Vagina (tissue), 2 donors: ENCODE results near the gene EVC.

ENCODE experiments used
- POLR2A ChIP-seq, 2 donors: fragments of 450-650 bp; IDR thresholded peaks; one replicate each; pipeline ENCODE4 v1.6.1; 2017; ENCODE audit warnings: antibody characterized with exemption in 2 of 2, mild to moderate bottlenecking in 2 of 2, moderate library complexity in 2 of 2
- POLR2AphosphoS5 ChIP-seq, 2 donors: sonication (generic); formaldehyde crosslinking; IDR thresholded peaks; one replicate each; pipeline ENCODE4 v1.9.0; 2017; ENCODE audit warnings: antibody characterized with exemption in 2 of 2, mild to moderate bottlenecking in 2 of 2, low read depth in 1 of 2; ENCODE audit not compliant: insufficient read depth in 1 of 2
- TF ChIP-seq, protein P1 (sequence below), 3 experiments: fragments of 450-650 bp in 2 of 3; fragments of 200-600 bp in 1 of 3; sonication (generic) in 1 of 3; IDR thresholded peaks; one replicate each; pipeline ENCODE4 v1.5.1; 2017 to 2019; ENCODE audit warnings: antibody characterized with exemption in 3 of 3, mild to moderate bottlenecking in 2 of 3, moderate library complexity in 2 of 3

DNA sequence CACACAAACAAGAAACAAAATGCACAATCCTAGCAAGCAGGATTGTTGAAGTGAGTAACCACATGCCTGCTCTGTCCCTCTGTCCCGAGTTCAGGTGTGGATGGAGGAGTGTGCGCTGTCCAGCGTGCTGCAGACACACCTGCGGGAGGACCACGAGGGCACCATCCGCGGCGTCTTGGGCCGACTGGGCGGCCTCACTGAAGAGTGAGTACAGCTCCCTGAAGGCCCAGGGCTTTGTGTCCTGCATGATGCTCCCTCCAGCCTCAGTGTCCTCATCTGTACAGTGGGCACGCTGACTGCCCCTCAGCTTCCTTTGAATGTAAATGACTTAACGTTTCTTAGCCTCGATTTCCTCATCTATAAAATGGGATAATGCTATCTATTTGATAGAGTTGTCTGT, 82.5 kb downstream of the EVC start:
- TF ChIP-seq, protein P1, sequence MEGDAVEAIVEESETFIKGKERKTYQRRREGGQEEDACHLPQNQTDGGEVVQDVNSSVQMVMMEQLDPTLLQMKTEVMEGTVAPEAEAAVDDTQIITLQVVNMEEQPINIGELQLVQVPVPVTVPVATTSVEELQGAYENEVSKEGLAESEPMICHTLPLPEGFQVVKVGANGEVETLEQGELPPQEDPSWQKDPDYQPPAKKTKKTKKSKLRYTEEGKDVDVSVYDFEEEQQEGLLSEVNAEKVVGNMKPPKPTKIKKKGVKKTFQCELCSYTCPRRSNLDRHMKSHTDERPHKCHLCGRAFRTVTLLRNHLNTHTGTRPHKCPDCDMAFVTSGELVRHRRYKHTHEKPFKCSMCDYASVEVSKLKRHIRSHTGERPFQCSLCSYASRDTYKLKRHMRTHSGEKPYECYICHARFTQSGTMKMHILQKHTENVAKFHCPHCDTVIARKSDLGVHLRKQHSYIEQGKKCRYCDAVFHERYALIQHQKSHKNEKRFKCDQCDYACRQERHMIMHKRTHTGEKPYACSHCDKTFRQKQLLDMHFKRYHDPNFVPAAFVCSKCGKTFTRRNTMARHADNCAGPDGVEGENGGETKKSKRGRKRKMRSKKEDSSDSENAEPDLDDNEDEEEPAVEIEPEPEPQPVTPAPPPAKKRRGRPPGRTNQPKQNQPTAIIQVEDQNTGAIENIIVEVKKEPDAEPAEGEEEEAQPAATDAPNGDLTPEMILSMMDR (IDR thresholded peaks at IDR 0.05) = no peak
- TF ChIP-seq POLR2AphosphoS5 (IDR thresholded peaks at IDR 0.05; ENCODE audit: insufficient read depth in 1 of 2, low read depth in 1 of 2) = no peak
- no peak for TF ChIP-seq POLR2A (IDR thresholded peaks at IDR 0.05)
